Fibroblast of skin of back (primary cell): ENCODE measurements around the gene ADORA1.
A peak's percentile ranks its signal among the peaks of the same experiment; 100 is the strongest.

Experiments used
- DNase-seq: peaks from one replicate; pipeline ENCODE4 v3.0.0-alpha.2; 2013

Gene ADORA1

GRCh38 chr1:203159844-203160243, 32.3 kb downstream of the ADORA1 start:
- no peak for DNase-seq

GRCh38 chr1:203161175-203161574, 33.6 kb downstream of the ADORA1 start:
- DNase-seq = no peak

DNA sequence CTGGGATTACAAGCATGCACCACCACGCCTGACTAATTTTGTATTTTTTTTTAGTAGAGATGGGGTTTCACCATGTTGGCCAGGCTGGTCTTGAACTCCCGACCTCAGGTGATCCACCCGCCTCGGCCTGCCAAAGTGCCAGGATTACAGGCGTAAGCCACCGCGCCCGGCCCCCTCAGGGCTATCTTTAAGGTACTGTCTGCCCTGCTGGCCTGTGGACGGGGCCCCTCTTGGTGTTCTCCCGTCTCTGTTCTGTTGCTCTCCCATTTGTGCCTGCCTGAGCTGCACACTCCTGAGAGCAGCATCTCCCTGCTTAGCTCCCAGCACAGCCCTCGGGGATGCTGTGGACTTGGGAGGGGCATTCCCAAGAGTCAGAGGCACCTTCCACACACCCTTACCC, 34.2 kb downstream of the ADORA1 start:
- DNase-seq = no peak

GRCh38 chr1:203162403-203162802, 34.9 kb downstream of the ADORA1 start:
- no peak for DNase-seq

- no peak for DNase-seq
Measured at GRCh38 chr1:203163891-203164635, 36.5 kb downstream of the ADORA1 start.

DNA sequence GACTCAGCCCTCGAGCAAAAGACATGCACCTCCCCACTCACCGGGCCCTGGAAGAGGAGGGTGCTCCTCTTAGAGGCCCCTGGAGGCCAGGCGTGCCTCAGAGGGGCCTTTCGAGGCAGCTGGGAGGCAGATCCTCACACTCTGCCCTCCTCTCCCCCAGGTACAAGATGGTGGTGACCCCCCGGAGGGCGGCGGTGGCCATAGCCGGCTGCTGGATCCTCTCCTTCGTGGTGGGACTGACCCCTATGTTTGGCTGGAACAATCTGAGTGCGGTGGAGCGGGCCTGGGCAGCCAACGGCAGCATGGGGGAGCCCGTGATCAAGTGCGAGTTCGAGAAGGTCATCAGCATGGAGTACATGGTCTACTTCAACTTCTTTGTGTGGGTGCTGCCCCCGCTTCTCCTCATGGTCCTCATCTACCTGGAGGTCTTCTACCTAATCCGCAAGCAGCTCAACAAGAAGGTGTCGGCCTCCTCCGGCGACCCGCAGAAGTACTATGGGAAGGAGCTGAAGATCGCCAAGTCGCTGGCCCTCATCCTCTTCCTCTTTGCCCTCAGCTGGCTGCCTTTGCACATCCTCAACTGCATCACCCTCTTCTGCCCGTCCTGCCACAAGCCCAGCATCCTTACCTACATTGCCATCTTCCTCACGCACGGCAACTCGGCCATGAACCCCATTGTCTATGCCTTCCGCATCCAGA, 37.7 kb downstream of the ADORA1 start:
- no peak for DNase-seq

DNA sequence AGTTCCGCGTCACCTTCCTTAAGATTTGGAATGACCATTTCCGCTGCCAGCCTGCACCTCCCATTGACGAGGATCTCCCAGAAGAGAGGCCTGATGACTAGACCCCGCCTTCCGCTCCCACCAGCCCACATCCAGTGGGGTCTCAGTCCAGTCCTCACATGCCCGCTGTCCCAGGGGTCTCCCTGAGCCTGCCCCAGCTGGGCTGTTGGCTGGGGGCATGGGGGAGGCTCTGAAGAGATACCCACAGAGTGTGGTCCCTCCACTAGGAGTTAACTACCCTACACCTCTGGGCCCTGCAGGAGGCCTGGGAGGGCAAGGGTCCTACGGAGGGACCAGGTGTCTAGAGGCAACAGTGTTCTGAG, 38.3 kb downstream of the ADORA1 start:
- DNase-seq = no peak

- no peak for DNase-seq
Measured at GRCh38 chr1:203166192-203166940, 38.8 kb downstream of the ADORA1 start.

DNA sequence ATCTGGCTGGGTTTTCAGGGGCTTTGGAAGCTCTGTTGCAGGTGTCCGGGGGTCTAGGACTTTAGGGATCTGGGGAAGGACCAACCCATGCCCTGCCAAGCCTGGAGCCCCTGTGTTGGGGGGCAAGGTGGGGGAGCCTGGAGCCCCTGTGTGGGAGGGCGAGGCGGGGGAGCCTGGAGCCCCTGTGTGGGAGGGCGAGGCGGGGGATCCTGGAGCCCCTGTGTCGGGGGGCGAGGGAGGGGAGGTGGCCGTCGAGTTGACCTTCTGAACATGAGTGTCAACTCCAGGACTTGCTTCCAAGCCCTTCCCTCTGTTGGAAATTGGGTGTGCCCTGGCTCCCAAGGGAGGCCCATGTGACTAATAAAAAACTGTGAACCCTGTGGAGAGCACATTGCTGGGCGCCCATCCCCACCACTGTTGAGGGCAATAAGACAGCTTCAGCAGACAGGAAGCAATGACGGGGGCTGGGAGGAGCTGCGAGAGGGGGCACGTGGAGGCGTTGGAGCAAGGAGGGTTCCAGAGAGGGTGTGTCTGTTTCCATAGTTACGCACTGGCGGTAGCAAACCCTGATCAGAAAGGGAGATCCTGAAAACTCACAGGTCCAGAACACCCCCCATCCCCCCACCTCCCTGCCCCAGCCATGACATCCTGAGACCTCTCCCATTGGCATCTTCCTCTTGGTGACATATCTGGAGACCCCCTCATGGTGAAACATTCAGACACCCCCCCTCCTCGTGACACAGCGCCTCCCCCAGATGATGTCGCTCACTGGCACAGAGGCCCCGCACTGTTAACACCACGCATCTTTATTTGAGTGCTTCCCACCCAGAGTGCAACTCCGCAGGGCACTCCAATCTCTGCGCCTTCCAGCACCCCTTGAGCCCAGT, 39.7 kb downstream of the ADORA1 start:
- peak; percentile 18 for DNase-seq

- DNase-seq = no peak
Measured at GRCh38 chr1:203167913-203168200, 40.3 kb downstream of the ADORA1 start.

- DNase-seq = no peak
Measured at GRCh38 chr1:203168256-203168786, 40.8 kb downstream of the ADORA1 start.

DNA sequence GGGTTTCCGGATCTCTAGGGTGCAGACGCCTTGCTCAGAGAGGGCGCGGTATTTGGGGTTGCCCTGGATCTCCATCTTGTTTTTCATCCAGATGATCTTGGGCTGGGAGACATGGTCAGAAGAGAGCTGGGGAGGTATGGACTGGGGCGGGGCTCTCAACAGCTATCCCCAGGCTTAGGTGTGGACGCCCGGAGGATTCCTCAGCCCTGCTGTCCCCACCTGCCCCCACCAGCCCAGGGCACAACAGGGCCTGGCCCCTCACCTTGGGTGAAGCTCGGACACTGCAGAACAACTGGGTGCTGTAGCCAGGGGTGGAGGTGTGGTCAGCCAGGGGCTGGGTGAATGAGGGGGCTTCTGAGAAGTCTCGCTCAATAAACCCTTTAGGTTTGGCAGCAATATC, 41.5 kb downstream of the ADORA1 start:
- DNase-seq = no peak

GRCh38 chr1:203169770-203170520, 42.4 kb downstream of the ADORA1 start:
- no peak for DNase-seq

DNA sequence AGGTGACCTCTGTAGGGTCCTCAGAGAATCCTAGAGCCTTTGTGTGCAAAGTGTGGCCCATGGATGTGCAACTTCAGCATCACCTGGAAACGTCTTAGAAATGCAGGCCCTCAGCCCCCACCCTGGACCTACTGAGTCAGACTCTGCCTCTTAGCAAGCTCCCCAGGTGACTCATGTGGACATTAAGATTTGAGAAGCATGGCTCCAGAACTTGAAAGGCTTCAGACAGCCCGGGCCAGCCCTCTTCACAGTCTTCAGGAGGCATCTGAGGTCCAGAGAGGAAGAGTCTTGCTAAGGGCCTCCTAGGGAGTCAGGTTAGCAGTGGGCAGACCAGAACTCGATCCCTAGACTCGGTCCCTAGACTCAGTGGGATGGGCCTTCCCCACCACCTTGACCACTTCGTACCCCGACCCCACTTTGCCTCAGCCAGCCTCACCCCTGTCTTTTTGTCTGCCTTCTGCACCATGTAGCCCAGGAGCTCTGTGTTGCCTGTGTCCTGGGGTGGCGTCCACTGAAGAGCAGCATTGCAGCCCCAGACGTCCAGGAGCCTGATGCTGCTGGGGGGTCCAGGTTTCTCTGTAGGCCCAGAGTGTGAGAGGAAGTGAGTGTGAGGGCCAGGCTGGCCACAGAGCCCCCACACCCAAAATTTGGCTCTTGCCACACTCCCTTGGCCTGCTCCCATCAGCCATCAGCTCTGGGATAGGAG, 43.3 kb downstream of the ADORA1 start:
- no peak for DNase-seq

DNA sequence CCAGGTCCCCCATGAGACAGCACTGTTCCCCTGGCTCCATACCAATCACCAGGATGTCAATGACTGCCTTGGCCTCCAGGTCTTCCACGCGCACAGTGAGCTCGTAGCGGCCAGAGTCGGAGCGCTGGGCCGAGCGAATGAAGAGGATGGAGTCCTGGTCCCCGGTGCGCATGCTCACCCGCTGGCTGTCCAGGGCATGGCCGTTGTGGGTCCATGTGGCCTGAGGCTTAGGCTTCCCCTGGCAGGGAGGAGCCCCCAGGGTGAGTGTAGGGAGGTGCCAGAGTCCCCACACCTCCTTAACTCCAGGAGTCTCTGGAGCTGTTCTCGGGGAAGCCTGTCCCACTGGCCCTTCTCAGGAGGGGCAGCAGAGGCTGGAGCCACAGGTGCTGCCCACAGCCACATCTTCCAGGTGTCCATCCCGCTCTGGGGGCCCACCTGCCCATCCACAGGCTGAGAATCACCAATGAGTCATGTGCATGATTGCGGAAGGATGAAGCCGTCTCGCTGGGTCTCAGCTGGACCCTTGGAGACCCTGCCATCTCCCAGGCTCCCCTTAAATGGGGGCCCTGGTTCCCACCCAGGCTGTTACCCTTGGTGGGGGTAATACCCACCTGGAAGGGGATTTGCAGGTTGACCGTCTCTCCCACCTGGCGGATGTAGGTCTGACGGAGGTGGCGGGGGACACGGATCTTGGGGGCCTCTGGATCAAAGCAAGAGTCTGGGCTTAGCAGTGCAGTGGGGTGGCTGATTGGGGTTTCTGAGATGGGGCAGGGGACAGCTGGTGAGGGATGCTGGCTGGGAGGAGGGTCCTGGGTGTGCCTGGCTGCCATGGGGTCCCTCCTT, 44.0 kb downstream of the ADORA1 start:
- no peak for DNase-seq

- peak; percentile 33 for DNase-seq
Measured at GRCh38 chr1:203172184-203173010, 44.9 kb downstream of the ADORA1 start.

GRCh38 chr1:203173011-203173555, 45.6 kb downstream of the ADORA1 start:
- no peak for DNase-seq

DNA sequence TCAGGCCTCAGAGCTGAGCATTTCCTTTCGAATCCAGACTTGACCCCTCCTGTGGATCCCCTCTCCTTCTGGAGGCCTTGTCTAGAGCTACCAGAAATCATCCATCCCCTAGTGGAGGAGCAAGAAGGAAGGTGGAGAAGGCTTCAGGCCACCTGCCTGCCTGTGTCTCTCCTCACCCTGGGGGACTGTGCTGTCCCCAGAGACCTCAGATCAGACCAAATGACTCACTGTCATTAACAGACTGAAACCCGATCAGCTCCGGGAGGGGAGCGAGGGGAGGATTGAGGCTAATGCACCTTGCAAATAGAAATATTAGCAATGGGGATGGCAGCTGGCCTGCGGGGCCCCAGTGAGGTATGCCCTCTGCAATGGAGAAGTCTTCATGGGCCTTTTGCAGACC, 46.0 kb downstream of the ADORA1 start:
- no peak for DNase-seq
